ENCODE data around the gene ANGPT4.

The ANGPT4 gene

GRCh38 chr20:939606-940005 lies 23.5 kb upstream of the ANGPT4 start:
- DNase-seq (ENCODE audit: low read depth): no peak

- no peak for DNase-seq (ENCODE audit: low read depth)
Measured at GRCh38 chr20:934186-934840, 18.2 kb upstream of the ANGPT4 start.

GRCh38 chr20:933029-933428 lies 16.9 kb upstream of the ANGPT4 start:
- DNase-seq (ENCODE audit: low read depth): no peak

- DNase-seq (ENCODE audit: low read depth): no peak
Measured at GRCh38 chr20:931401-931800, 15.3 kb upstream of the ANGPT4 start.

- DNase-seq (ENCODE audit: low read depth): no peak
Measured at GRCh38 chr20:926670-927069, 10.5 kb upstream of the ANGPT4 start.

- DNase-seq (ENCODE audit: low read depth): no peak
Measured at GRCh38 chr20:925516-925915, 9.4 kb upstream of the ANGPT4 start.

GRCh38 chr20:924639-925038 lies 8.5 kb upstream of the ANGPT4 start:
- DNase-seq (ENCODE audit: low read depth): no peak

GRCh38 chr20:922781-923180 lies 6.6 kb upstream of the ANGPT4 start:
- DNase-seq (ENCODE audit: low read depth): no peak

GRCh38 chr20:921068-921467 lies 4.9 kb upstream of the ANGPT4 start:
- no peak for DNase-seq (ENCODE audit: low read depth)

GRCh38 chr20:920311-920710 lies 4.2 kb upstream of the ANGPT4 start:
- no peak for DNase-seq (ENCODE audit: low read depth)

- no peak for DNase-seq (ENCODE audit: low read depth)
Measured at GRCh38 chr20:919491-919916, 3.4 kb upstream of the ANGPT4 start.

- DNase-seq (ENCODE audit: low read depth): no peak
Measured at GRCh38 chr20:917416-917815, 1.3 kb upstream of the ANGPT4 start.

GRCh38 chr20:916825-917224 lies 691 bp upstream of the ANGPT4 start:
- DNase-seq (ENCODE audit: low read depth): no peak

GRCh38 chr20:914727-915498 lies 1.2 kb downstream of the ANGPT4 start:
- no peak for DNase-seq (ENCODE audit: low read depth)

GRCh38 chr20:913306-913849 lies 2.8 kb downstream of the ANGPT4 start:
- no peak for DNase-seq (ENCODE audit: low read depth)

GRCh38 chr20:911882-912600 lies 4.1 kb downstream of the ANGPT4 start:
- no peak for DNase-seq (ENCODE audit: low read depth)

- no peak for DNase-seq (ENCODE audit: low read depth)
Measured at GRCh38 chr20:910870-911770, 5.0 kb downstream of the ANGPT4 start.

- DNase-seq (ENCODE audit: low read depth): no peak
Measured at GRCh38 chr20:910132-910869, 5.8 kb downstream of the ANGPT4 start.

GRCh38 chr20:909641-910040 lies 6.5 kb downstream of the ANGPT4 start:
- no peak for DNase-seq (ENCODE audit: low read depth)

GRCh38 chr20:906703-907270 lies 9.3 kb downstream of the ANGPT4 start:
- DNase-seq (ENCODE audit: low read depth): no peak

Measured in activated gamma-delta T cell treated with anti-CD3 and anti-CD28 coated beads, Interleukin-2, amount 50 U/mL, for 16 hours (primary cell).